Esophagus squamous epithelium (tissue), 5 donors: ENCODE results near the gene ZNF346. TPM values are rescaled to one million over a fixed set of nuclear protein-coding genes. Genes with fewer than 3 reads are reported as not detected.

Source experiments
- DNase-seq: peaks from one replicate; lab custom pipeline; 2025; lab: John Stamatoyannopoulos, UW
- H3K27ac ChIP-seq, 4 donors: fragments of 200-600 bp; sonication (generic); one replicate each; pipeline ENCODE4 v1.5.1; 2016 to 2019; ENCODE audit warnings: mild to moderate bottlenecking in 1 of 4
- H3K27me3 ChIP-seq, 4 donors: fragments of 200-600 bp; sonication (generic); 1 replicate in 3 of 4; 2 replicates in 1 of 4; pipeline versions ENCODE4 v1.5.1 to v1.6.0; 2017 to 2021; ENCODE audit warnings: antibody characterized with exemption in 1 of 4
- H3K36me3 ChIP-seq, 3 donors: fragments of 200-600 bp; sonication (generic); one replicate each; pipeline ENCODE4 v1.5.1; 2016 to 2019
- H3K4me1 ChIP-seq, 3 donors: fragments of 200-600 bp; sonication (generic); one replicate each; pipeline ENCODE4 v1.5.1; 2017 to 2019
- H3K4me3 ChIP-seq, 4 donors: fragments of 200-600 bp; sonication (generic); 1 replicate in 3 of 4; 2 replicates in 1 of 4; pipeline ENCODE4 v1.5.1; 2016 to 2019; ENCODE audit warnings: mild to moderate bottlenecking in 2 of 4, moderate library complexity in 1 of 4
- H3K9me3 ChIP-seq, 3 donors: fragments of 200-600 bp; sonication (generic); one replicate each; pipeline ENCODE4 v1.5.1; 2016 to 2019
- POLR2A ChIP-seq, 4 donors: fragments of 450-650 bp; IDR thresholded peaks; one replicate each; pipeline ENCODE4 v1.6.1; 2017; ENCODE audit warnings: antibody characterized with exemption in 4 of 4, mild to moderate bottlenecking in 4 of 4, moderate library complexity in 3 of 4
- WGBS, 2 donors: methylation state at CpG; one replicate each; pipeline ENCODE4 v1.1.5; 2018; 5-methylcytosine and 5-hydroxymethylcytosine counted together
- intact Hi-C: fragments of 100-400 bp; cut with DNase I; formaldehyde crosslinking; loops from one replicate; pipeline ENCODE4 v1.15.0; 2022
- total RNA-seq, 4 donors: library from RNA; depleted of rRNA; stranded (reverse); fragments of >200 nt; gene quantifications; one replicate each; pipeline ENCODE4 v1.1.0, GENCODE V29; 2016
- TF ChIP-seq, protein P1 (sequence below), 6 experiments: fragments of 450-650 bp in 4 of 6; fragments of 200-600 bp in 2 of 6; sonication (generic) in 2 of 6; IDR thresholded peaks; one replicate each; pipeline ENCODE4 v1.5.1; 2016 to 2019; ENCODE audit warnings: antibody characterized with exemption in 6 of 6, mild to moderate bottlenecking in 4 of 6, moderate library complexity in 4 of 6
- donor health status: DM: yes; HTN: yes; CAD: no.

Gene ZNF346
- total RNA-seq, 4 donors from 2014 or later: 11.4 to 17.0 (median 13.3) TPM

DNA sequence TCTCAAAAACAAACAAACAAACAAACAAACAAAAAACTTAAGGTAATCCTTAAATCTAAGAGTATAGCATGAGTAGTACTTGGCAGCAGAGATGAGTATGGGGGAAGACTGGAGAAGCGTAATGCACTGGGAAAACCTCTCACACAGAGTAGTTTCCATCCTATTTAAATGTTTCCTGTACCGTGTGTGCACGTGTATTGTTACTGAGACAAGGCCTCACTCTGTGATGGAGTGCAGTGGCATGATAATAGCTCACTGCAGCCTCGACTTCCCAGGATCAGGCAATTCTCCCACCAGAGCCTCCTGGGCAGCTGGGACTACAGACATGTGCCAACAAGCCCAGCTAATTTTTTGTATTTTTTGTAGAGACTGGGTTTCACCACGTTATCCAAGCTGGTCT, 18.8 kb upstream of the ZNF346 start:
- intact Hi-C loops: no loop called here
- 51 to 59% methylated on average over 5 of the region's 5 CpGs for WGBS, 2 donors
- H3K27ac ChIP-seq: no peak overlapping the region

DNA sequence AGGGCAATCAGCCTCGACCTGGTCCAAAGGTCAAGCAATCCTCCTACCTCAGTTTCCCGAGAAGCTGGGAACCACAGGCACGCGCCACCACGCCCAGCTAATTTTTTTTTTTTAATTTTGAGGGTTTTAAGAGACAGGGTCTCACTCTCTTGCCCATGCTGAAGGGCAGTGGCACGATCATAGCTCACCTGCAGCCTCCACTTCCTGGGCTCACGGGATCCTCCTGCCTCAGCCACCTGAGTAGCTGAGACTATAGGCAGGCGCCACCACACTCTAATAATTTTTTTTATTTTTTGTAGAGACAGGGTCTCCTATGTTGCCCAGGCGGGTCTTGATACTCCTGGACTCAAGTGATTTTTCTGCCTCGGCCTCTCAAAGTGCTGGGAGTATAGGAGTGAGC, 17.5 kb upstream of the ZNF346 start:
- peak overlapping the region; percentile 67 to 98 (median 93) for H3K4me3 ChIP-seq
- no peaks in the 10 kb centered on the region for H3K27me3 ChIP-seq
- DNase-seq: no peak
- H3K9me3 ChIP-seq: no peaks in the 10 kb centered on the region
- TF ChIP-seq, protein P1, sequence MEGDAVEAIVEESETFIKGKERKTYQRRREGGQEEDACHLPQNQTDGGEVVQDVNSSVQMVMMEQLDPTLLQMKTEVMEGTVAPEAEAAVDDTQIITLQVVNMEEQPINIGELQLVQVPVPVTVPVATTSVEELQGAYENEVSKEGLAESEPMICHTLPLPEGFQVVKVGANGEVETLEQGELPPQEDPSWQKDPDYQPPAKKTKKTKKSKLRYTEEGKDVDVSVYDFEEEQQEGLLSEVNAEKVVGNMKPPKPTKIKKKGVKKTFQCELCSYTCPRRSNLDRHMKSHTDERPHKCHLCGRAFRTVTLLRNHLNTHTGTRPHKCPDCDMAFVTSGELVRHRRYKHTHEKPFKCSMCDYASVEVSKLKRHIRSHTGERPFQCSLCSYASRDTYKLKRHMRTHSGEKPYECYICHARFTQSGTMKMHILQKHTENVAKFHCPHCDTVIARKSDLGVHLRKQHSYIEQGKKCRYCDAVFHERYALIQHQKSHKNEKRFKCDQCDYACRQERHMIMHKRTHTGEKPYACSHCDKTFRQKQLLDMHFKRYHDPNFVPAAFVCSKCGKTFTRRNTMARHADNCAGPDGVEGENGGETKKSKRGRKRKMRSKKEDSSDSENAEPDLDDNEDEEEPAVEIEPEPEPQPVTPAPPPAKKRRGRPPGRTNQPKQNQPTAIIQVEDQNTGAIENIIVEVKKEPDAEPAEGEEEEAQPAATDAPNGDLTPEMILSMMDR (IDR thresholded peaks at IDR 0.05): no peak
- no peak for TF ChIP-seq POLR2A (IDR thresholded peaks at IDR 0.05)
- 85 to 94% methylated on average over 6 to 10 of the region's 10 CpGs for WGBS, 2 donors
- no peaks in the 10 kb centered on the region for H3K36me3 ChIP-seq
- intact Hi-C loops: no loop called here
- H3K27ac ChIP-seq: no peak overlapping the region
- H3K4me1 ChIP-seq: peaks cover 11 to 36% (median 14%) of the 10 kb centered on the region in 3 donors

More for the DNA sequence above, 18.8 kb upstream of the ZNF346 start:
- H3K27me3 ChIP-seq: no peaks in the 10 kb centered on the region
- peaks cover 11 to 36% (median 14%) of the 10 kb centered on the region in 3 donors for H3K4me1 ChIP-seq
- H3K36me3 ChIP-seq: no peaks in the 10 kb centered on the region
- no peaks in the 10 kb centered on the region for H3K9me3 ChIP-seq
- DNase-seq: no peak
- H3K4me3 ChIP-seq: no peak overlapping the region
- TF ChIP-seq, protein P1 (IDR thresholded peaks at IDR 0.05): no peak
- no peak for TF ChIP-seq POLR2A (IDR thresholded peaks at IDR 0.05)

DNA sequence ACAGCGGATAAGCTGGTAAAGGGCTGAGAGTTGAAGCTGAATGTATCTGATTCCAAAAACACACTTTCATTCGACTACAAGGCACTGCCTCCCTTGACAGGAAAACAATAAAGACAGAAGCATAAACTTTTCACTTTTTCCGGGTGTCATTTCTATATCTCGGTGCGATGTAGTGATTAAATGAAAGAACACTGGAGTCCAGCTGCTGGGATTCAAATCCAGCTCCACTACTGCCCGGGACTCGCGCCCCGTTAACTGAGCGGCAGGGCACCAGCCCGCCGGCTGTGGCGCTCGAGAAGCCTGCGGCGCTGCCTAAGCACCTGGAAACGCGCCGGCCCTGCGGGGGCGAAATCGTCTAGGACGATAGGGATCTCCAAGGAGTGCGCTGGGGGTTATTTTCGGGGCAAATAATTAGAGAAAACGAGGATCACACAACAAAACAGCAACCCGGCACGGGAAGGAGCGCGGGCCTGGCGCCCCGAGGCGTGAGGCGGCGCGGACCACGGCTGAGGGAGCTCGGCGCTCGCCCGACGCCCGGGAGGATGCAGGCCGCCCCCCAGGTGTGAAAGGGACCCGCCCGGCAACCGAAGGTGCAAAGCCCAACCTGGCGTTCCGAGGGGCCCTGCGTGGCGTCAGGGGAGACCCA, 16.8 kb upstream of the ZNF346 start:
- no peak for DNase-seq

DNA sequence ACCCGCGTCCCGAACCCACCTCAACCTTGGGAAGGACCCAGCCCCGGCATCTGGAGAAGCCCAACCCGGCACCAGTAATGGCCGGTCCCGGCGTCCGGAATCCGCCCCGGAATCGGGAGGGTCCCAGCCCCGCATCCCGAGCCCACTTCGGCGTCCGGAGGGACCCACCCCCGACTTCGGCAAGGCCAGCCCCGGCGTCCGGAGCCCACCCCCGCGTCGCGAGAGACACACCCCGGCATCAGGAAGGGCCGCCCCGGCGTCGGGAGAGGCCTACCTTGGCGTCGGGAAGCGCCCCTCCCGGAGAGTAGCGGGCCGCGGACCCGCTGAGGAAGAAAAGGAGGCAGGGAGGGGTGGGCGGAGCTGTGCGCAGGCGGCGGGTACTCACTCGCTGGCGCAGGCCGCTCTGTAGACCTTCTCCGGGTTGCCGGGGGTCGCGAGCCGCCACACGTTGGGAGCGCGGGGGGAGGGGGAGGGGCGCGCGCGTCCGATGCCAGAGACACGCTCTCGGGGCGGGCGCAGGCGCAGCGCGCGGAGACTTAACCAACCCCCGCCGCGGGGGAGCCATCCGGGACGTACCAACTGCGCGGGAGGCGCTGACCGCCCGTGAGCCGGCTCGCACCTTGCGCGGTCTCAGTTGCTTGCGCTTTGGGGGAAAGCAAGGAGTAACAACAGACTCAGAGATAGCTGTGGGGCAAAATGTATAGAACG, 16.1 kb upstream of the ZNF346 start, which contains the start of gene UIMC1:
TSS of gene UIMC1 (minus strand) at position 515 of the 708 bp plus-strand sequence. CDS start 24,164 bp downstream, outside the sequence.
- intact Hi-C loops: no loop called here
- TF ChIP-seq, protein P1 (IDR thresholded peaks at IDR 0.05): peak in 1 of 6 experiments; percentile 1
- TF ChIP-seq POLR2A (IDR thresholded peaks at IDR 0.05): peak in 2 of 4 donors; percentile 13 to 54
- 0% methylated on average over 1 to 11 of the region's 83 CpGs for WGBS, 2 donors

More for the DNA sequence above, 16.8 kb upstream of the ZNF346 start:
- TF ChIP-seq, protein P1 (IDR thresholded peaks at IDR 0.05): peak in 5 of 6 experiments; percentile 20 to 40 (median 30)
- no peak for TF ChIP-seq POLR2A (IDR thresholded peaks at IDR 0.05)
- Histone ChIP-seq H3K9me3 (no peaks in the 10 kb centered on the region), H3K27me3 (no peaks in the 10 kb centered on the region), H3K27ac (peak overlapping the region; percentile 92 to 97 (median 96)), H3K4me3 (peak overlapping the region; percentile 67 to 98 (median 93)), H3K36me3 (no peaks in the 10 kb centered on the region), H3K4me1 (peaks cover 11 to 36% (median 14%) of the 10 kb centered on the region in 3 donors)
- 0 to 4% methylated on average over 5 to 36 of the region's 51 CpGs for WGBS, 2 donors
- intact Hi-C loops: no loop called here

DNA sequence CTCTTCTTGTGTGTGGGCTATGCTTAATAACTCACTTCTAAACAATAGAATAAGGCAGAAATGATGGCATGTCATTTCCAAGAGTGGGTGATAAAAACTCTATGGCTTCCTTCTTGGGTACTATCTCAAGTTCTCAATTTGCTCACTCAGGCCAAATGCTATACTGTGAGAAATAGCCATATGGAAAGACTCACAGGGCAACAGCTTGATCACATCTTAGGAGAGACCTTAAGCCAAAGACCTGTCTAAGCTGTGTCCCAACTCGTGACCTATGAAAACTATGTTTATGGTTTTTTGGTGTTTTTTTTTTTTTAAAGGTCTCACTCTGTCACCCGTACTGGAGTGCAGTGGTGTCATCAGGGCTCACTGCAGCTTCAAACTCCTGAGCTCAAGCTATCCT, 13.8 kb upstream of the ZNF346 start:
- H3K36me3 ChIP-seq: no peaks in the 10 kb centered on the region
- intact Hi-C loops: no loop called here
- H3K4me3 ChIP-seq: no peak overlapping the region
- 29 to 77% methylated on average over 2 of the region's 2 CpGs for WGBS, 2 donors
- no peak for DNase-seq
- no peaks in the 10 kb centered on the region for H3K9me3 ChIP-seq
- H3K27me3 ChIP-seq: no peaks in the 10 kb centered on the region
- no peak overlapping the region for H3K27ac ChIP-seq
- peaks cover 11 to 32% (median 14%) of the 10 kb centered on the region in 3 donors for H3K4me1 ChIP-seq
- no peak for TF ChIP-seq POLR2A (IDR thresholded peaks at IDR 0.05)
- TF ChIP-seq, protein P1 (IDR thresholded peaks at IDR 0.05): no peak

More for the DNA sequence above, 16.1 kb upstream of the ZNF346 start, which contains the start of gene UIMC1:
- no peaks in the 10 kb centered on the region for H3K36me3 ChIP-seq
- H3K4me3 ChIP-seq: peak within 1 kb of the TSS; percentile 67 to 98 (median 93)
- no peaks in the 10 kb centered on the region for H3K27me3 ChIP-seq
- no peaks in the 10 kb centered on the region for H3K9me3 ChIP-seq
- peaks cover 11 to 36% (median 14%) of the 10 kb centered on the region in 3 donors for H3K4me1 ChIP-seq
- peak within 1 kb of the TSS; percentile 92 to 97 (median 96) for H3K27ac ChIP-seq
- peak; percentile 70 for DNase-seq
